Neuronal stem cell (in vitro differentiated cells): ENCODE measurements around the gene BUB1B.
"Not testable (repeated sequence)": the region's sequence is repeated elsewhere in the genome, so short reads cannot be mapped to it uniquely, and the experiment has no call there.

ENCODE experiments used
- DNase-seq: peaks from one replicate; pipeline ENCODE4 v3.0.0-alpha.2; 2013; ENCODE audit warnings: low spot score
- H2AFZ ChIP-seq: one replicate; pipeline ENCODE4 v1.6.1; 2013; ENCODE audit warnings: mild to moderate bottlenecking, low read length, inconsistent platforms
- H2AK5ac ChIP-seq: 2 replicates; pipeline ENCODE4 v1.6.1; 2013; ENCODE audit warnings: low read depth, mild to moderate bottlenecking, inconsistent platforms, low read length, moderate library complexity, mixed read lengths
- H2BK120ac ChIP-seq: 2 replicates; pipeline ENCODE4 v1.6.1; 2013; ENCODE audit warnings: low read depth, mild to moderate bottlenecking, inconsistent platforms, low read length, moderate library complexity, mixed read lengths
- H2BK12ac ChIP-seq: one replicate; pipeline ENCODE4 v1.6.1; 2013; ENCODE audit warnings: low read length, inconsistent platforms
- H2BK15ac ChIP-seq: 2 replicates; pipeline ENCODE4 v1.6.1; 2013; ENCODE audit warnings: mild to moderate bottlenecking, low read length, inconsistent platforms, mixed read lengths
- H2BK5ac ChIP-seq: one replicate; pipeline ENCODE4 v1.6.1; 2013; ENCODE audit warnings: inconsistent platforms, mild to moderate bottlenecking, low read length, moderate library complexity
- H3K14ac ChIP-seq: one replicate; pipeline ENCODE4 v1.6.1; 2013; ENCODE audit warnings: low read length, inconsistent platforms
- H3K18ac ChIP-seq: 2 replicates; pipeline ENCODE4 v1.6.1; 2013; ENCODE audit warnings: low read length, inconsistent platforms
- H3K23ac ChIP-seq: 2 replicates; pipeline ENCODE4 v1.6.1; 2013; ENCODE audit warnings: low read depth, mild to moderate bottlenecking, mixed read lengths, low read length, inconsistent platforms; ENCODE audit not compliant: poor library complexity
- H3K27ac ChIP-seq: replicated peaks from 3 replicates; pipeline ENCODE4 v1.5.1; 2013; ENCODE audit warnings: low read length, inconsistent platforms
- H3K27me3 ChIP-seq, 3 experiments: 2 replicates each; pipeline ENCODE4 v1.6.1; 2013; ENCODE audit warnings: low read length in 3 of 3, mild to moderate bottlenecking in 2 of 3, inconsistent platforms in 1 of 3, low read depth in 1 of 3, mixed read lengths in 1 of 3, moderate library complexity in 1 of 3; ENCODE audit not compliant: control insufficient read depth in 3 of 3, insufficient read depth in 3 of 3
- H3K36me3 ChIP-seq, 2 donors: replicated peaks in 1 of 2; 2 replicates each; pipeline ENCODE4 v1.6.1; 2013; ENCODE audit warnings: low read length in 2 of 2; ENCODE audit not compliant: control insufficient read depth in 2 of 2, insufficient read depth in 2 of 2
- H3K4ac ChIP-seq: 2 replicates; pipeline ENCODE4 v1.6.1; 2013; ENCODE audit warnings: inconsistent platforms, mild to moderate bottlenecking, low read length, moderate library complexity
- H3K4me1 ChIP-seq, 2 donors: 1 replicate in 1 of 2; 2 replicates in 1 of 2; pipeline ENCODE4 v1.6.1; 2013; ENCODE audit warnings: low read length in 2 of 2, low read depth in 1 of 2; ENCODE audit not compliant: control insufficient read depth in 2 of 2, insufficient read depth in 1 of 2
- H3K4me2 ChIP-seq: one replicate; pipeline ENCODE4 v1.6.1; 2013; ENCODE audit warnings: mild to moderate bottlenecking, low read length, inconsistent platforms; ENCODE audit not compliant: insufficient read depth, poor library complexity, severe bottlenecking
- H3K4me3 ChIP-seq, 2 donors: 2 replicates each; pipeline ENCODE4 v1.5.1; 2013; ENCODE audit warnings: low read length in 2 of 2, mild to moderate bottlenecking in 2 of 2, inconsistent platforms in 1 of 2, moderate library complexity in 1 of 2
- H3K79me1 ChIP-seq: one replicate; pipeline ENCODE4 v1.6.1; 2013; ENCODE audit warnings: low read depth, mild to moderate bottlenecking, inconsistent platforms, low read length, moderate library complexity
- H3K9ac ChIP-seq: one replicate; pipeline ENCODE4 v1.6.1; 2013; ENCODE audit warnings: mild to moderate bottlenecking, low read depth, low read length, inconsistent platforms; ENCODE audit not compliant: poor library complexity
- H3K9me3 ChIP-seq, 2 donors: replicated peaks in 1 of 2; 2 replicates each; pipeline versions ENCODE3 to v1.6.1; 2013; ENCODE audit warnings: low read length in 2 of 2, mild to moderate bottlenecking in 2 of 2, inconsistent platforms in 1 of 2, low read depth in 1 of 2, mixed read lengths in 1 of 2, moderate library complexity in 1 of 2; ENCODE audit not compliant: control insufficient read depth in 2 of 2, insufficient read depth in 1 of 2
- H4K8ac ChIP-seq: one replicate; pipeline ENCODE4 v1.6.1; 2013; ENCODE audit warnings: low read depth, mild to moderate bottlenecking, inconsistent platforms, low read length, moderate library complexity
- H4K91ac ChIP-seq: one replicate; pipeline ENCODE4 v1.6.1; 2013; ENCODE audit warnings: low read length, low read depth, mild to moderate bottlenecking, inconsistent platforms; ENCODE audit not compliant: poor library complexity
- WGBS, 2 donors: extraction: QIAGEN DNeasy Blood & Tissue Kit; methylation state at CpG; one replicate each; pipeline ENCODE4 v1.1.7; 2013; ENCODE audit warnings: missing lambda C conversion rate in 2 of 2, mixed read lengths in 1 of 2; ENCODE audit not compliant: insufficient read length in 2 of 2, insufficient replicate concordance in 1 of 2; ENCODE audit errors: extremely low coverage in 2 of 2; 5-methylcytosine and 5-hydroxymethylcytosine counted together

Gene BUB1B

DNA sequence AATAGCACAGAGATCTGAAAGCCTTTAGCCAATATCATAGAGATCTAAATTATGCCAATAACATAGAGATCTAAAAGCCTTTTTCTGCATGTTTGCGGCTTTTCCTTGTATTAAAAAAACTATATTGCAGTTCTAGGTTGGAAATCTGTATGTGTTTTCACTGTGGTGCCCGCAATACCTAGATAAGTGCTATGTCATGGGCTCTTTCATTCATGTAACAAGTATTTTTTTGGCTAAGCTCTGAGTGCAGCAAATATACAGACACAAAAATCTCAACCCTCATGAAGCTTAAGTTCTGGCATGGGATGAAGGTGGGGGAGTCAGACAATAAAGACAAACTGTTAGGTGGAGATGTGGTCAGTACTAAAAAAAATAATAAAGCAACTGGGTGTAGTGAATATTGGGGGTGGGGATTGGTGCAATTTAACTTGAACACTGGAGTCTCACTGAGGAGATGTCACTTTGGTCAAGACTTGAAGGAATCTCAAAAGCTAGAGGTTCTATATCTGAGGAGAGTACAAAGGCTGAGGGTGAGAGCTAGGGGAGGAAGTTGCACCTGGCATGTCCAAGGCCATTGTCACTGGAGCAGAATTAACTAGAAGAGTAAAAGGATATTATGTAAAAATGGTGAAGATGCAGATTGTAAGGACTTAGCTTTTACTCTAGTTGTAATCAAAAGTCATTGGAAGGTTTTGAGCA, 973 bp downstream of the BUB1B start:
- peak overlapping the region; percentile 78 to 88 for H3K4me3 ChIP-seq
- peak overlapping the region; percentile 84 for H2AFZ ChIP-seq
- H2BK15ac ChIP-seq: no peak overlapping the region
- H3K9ac ChIP-seq: no peak overlapping the region
- H4K91ac ChIP-seq: no peak overlapping the region
- H3K14ac ChIP-seq: no peak overlapping the region
- no peaks in the 10 kb centered on the region for H3K27me3 ChIP-seq
- no peak overlapping the region for H2BK120ac ChIP-seq
- peaks cover 10 to 43% of the 10 kb centered on the region in 2 donors for H3K36me3 ChIP-seq
- H3K18ac ChIP-seq: no peak overlapping the region
- no peak overlapping the region for H2AK5ac ChIP-seq
- H2BK12ac ChIP-seq: no peak overlapping the region
- no peak overlapping the region for H2BK5ac ChIP-seq
- H3K9me3 ChIP-seq: no peaks in the 10 kb centered on the region
- no peak overlapping the region for H3K23ac ChIP-seq
- peaks cover 7% of the 10 kb centered on the region for H3K79me1 ChIP-seq
- no peak for DNase-seq
- H3K4me2 ChIP-seq: peak overlapping the region; percentile 57
- H3K4ac ChIP-seq: no peak overlapping the region
- H4K8ac ChIP-seq: no peak overlapping the region
- no peak overlapping the region for H3K27ac ChIP-seq
- peaks cover 11 to 12% of the 10 kb centered on the region in 2 donors for H3K4me1 ChIP-seq
- WGBS, 2 donors: no CpG with 5 or more reads among the region's 2 CpGs

DNA sequence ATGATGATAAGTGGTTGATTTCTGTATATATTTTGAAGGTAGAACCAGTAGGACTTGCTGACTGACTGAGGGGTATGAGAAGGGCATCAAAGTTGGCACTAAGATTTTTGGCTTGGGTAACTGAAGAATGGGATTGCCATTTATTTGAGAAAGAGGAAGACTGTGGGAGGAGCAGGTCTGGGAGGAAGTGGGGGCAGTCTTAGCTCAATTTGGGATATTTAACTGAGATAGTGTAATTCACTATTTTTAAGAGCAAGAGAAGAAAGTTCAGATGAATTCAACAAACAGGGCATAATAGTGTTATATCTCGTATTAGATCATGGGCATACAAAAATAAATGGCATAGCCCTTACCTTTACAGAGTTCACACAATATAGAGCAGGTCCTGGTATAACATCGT, 1.7 kb downstream of the BUB1B start:
- H3K4me3 ChIP-seq: peak overlapping the region in 1 of 2 donors; percentile 78
- no peak overlapping the region for H4K91ac ChIP-seq
- no peak overlapping the region for H2AFZ ChIP-seq

DNA sequence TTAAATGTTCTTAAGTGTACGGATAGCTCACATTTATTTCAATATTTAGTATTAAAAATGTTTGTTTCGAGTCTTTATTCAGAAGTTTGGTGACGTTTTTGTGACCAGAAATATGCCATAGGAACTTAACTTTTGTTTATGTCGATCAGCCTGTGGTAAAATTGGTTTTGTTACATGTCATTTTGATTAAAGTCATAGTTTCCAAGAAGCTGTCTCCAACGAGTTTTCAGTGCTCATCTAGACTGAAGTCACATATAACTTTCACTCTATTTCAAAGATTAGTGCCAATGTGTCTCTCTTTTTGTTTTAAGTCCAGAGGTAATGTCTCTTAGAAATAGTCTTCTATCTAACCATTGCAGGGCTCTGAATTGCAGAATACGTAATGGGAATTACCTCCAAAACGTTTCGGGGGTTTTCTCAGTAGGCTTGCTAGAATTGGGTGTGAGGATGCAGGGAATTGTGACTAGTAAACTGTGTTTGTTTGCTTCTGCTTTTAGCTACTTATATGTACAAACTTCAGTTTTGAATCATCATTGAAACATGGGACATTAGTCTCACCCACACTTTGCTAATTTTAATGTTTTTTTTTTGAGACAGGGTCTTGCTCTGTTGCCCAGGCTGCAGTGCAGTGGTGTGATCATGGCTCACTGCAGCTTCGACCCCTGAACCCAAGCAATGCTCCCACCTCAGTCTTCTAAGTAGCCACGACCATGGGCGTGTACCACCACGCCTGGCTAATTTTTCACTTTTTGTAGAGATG, 3.0 kb downstream of the BUB1B start:
- Histone ChIP-seq H3K4me2 (no peak overlapping the region), H3K4ac (no peak overlapping the region), H4K91ac (no peak overlapping the region), H3K27me3 (no peaks in the 10 kb centered on the region), H3K4me1 (peaks cover 3 to 8% of the 10 kb centered on the region in 2 donors), H3K9me3 (no peaks in the 10 kb centered on the region), H2BK12ac (no peak overlapping the region), H3K18ac (no peak overlapping the region), H2AFZ (no peak overlapping the region), H2BK5ac (no peak overlapping the region), H3K27ac (no peak overlapping the region), H2AK5ac (no peak overlapping the region), H3K36me3 (peaks cover 10 to 62% of the 10 kb centered on the region in 2 donors), H4K8ac (no peak overlapping the region), H2BK15ac (no peak overlapping the region), H3K9ac (no peak overlapping the region), H3K23ac (no peak overlapping the region), H3K4me3 (no peak overlapping the region), H3K14ac (no peak overlapping the region), H3K79me1 (peaks cover 7% of the 10 kb centered on the region), H2BK120ac (no peak overlapping the region)
- DNase-seq: no peak
- WGBS, 2 donors: no CpG with 5 or more reads among the region's 12 CpGs

More for the DNA sequence above, 1.7 kb downstream of the BUB1B start:
- Histone ChIP-seq H3K9ac (no peak overlapping the region), H3K27ac (no peak overlapping the region), H3K36me3 (peaks cover 10 to 50% of the 10 kb centered on the region in 2 donors), H2BK15ac (no peak overlapping the region), H3K18ac (no peak overlapping the region), H3K27me3 (no peaks in the 10 kb centered on the region), H3K79me1 (peaks cover 7% of the 10 kb centered on the region), H2AK5ac (no peak overlapping the region), H3K4ac (no peak overlapping the region), H2BK120ac (no peak overlapping the region), H2BK12ac (no peak overlapping the region), H3K4me1 (peaks cover 10 to 11% of the 10 kb centered on the region in 2 donors), H2BK5ac (no peak overlapping the region), H3K14ac (no peak overlapping the region), H4K8ac (no peak overlapping the region), H3K9me3 (no peaks in the 10 kb centered on the region), H3K4me2 (peak overlapping the region; percentile 57), H3K23ac (no peak overlapping the region)
- no peak for DNase-seq
- no CpG with 5 or more reads among the region's 2 CpGs for WGBS, 2 donors

DNA sequence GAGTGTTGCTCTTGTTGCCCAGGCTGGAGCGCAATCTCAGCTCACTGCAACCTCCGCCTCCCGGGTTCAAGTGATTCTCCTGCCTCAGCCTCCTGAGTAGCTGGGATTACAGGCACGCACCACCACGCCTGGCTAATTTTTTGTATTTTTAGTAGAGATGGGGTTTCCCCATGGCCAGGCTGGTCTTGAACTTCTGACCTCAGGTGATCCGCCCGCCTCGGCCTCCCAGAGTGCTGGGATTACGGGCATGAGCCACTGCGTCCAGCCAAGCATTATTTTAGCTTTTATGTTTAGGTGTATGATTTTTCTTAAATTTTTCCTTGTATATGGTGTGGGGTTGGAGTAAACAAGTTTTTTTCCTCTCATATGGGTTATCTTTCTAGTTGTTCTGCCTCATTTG, 6.5 kb downstream of the BUB1B start:
- not testable (repeated sequence) for H3K18ac ChIP-seq, H3K27me3 ChIP-seq, H4K8ac ChIP-seq, H3K4me1 ChIP-seq, H2AFZ ChIP-seq, H2BK15ac ChIP-seq, H3K4me3 ChIP-seq, H3K4me2 ChIP-seq, H2BK120ac ChIP-seq, H3K23ac ChIP-seq, H3K27ac ChIP-seq, H3K14ac ChIP-seq, H3K9me3 ChIP-seq, H3K9ac ChIP-seq, H2AK5ac ChIP-seq, H3K79me1 ChIP-seq, H4K91ac ChIP-seq, H3K4ac ChIP-seq, DNase-seq, H2BK12ac ChIP-seq, H2BK5ac ChIP-seq
- peaks cover 22 to 97% of the 10 kb centered on the region in 2 donors for H3K36me3 ChIP-seq
- no CpG with 5 or more reads among the region's 10 CpGs for WGBS, 2 donors
